Measurements from ENCODE around the gene LIG1. TPM values are rescaled to one million over a fixed set of nuclear protein-coding genes. Genes with fewer than 3 reads are reported as not detected.

LIG1 gene
- polyA plus RNA-seq, 3 donors: 2.5 to 11.3 (median 3.6) TPM

GRCh38 chr19:48154003-48154402 is 16.1 kb downstream of the LIG1 start:
- H2AFZ ChIP-seq (ENCODE audit: insufficient read depth, low read depth, low read length, poor library complexity, severe bottlenecking): no peak overlapping the region
- Mint-ChIP-seq H3K27ac (peak overlapping the region in 5 of 7 donors; percentile 2 to 72 (median 47)), H3K4me3 (no peak overlapping the region)

GRCh38 chr19:48152551-48152950 is 17.6 kb downstream of the LIG1 start:
- H3K27ac Mint-ChIP-seq: peak overlapping the region in 3 of 7 donors; percentile 37 to 58 (median 41)
- H3K4me3 ChIP-seq (replicated peaks in 1 of 3; ENCODE audit: low read depth in 2 of 3, low read length in 3 of 3): no peak overlapping the region
- H3K9me3 Mint-ChIP-seq: peaks cover 0 to 3% (median 0%) of the 10 kb centered on the region in 7 donors
- H3K4me1 ChIP-seq (ENCODE audit: control insufficient read depth in 1 of 2, insufficient read depth in 2 of 2, low read length in 2 of 2): no peaks in the 10 kb centered on the region
- DNase-seq: peak; percentile 28 to 55 (median 49)
- H3K4me2 ChIP-seq (replicated peaks; ENCODE audit: extremely low read depth, low read length, poor library complexity, severe bottlenecking): no peak overlapping the region
- H3K79me2 ChIP-seq (ENCODE audit: insufficient read depth, low read length): no peaks in the 10 kb centered on the region
- H4K20me1 ChIP-seq (ENCODE audit: insufficient read depth, low read length): no peaks in the 10 kb centered on the region
- WGBS (ENCODE audit: insufficient coverage): 67% methylated on average over 4 of the region's 8 CpGs
- H2AFZ ChIP-seq (ENCODE audit: insufficient read depth, low read depth, low read length, poor library complexity, severe bottlenecking): no peak overlapping the region
- H3K4me3 Mint-ChIP-seq: no peak overlapping the region
- H3K4me1 Mint-ChIP-seq: no peaks in the 10 kb centered on the region
- peaks cover 5 to 43% of the 10 kb centered on the region in 2 donors for H3K36me3 ChIP-seq (replicated peaks in 1 of 2; ENCODE audit: control insufficient read depth in 1 of 2, insufficient read depth in 2 of 2, low read length in 2 of 2)
- no peaks in the 10 kb centered on the region for H3K9me3 ChIP-seq (replicated peaks in 1 of 2; ENCODE audit: control insufficient read depth in 1 of 2, insufficient read depth in 1 of 2, low read length in 2 of 2)
- H3K27ac ChIP-seq (ENCODE audit: low read depth in 1 of 2, low read length in 2 of 2): no peak overlapping the region
- H3K27me3 Mint-ChIP-seq (ENCODE audit: low read depth in 3 of 3): peaks cover 0 to 1% (median 1%) of the 10 kb centered on the region in 3 donors
- H3K9ac ChIP-seq (ENCODE audit: insufficient read depth, low read length, poor library complexity, severe bottlenecking): no peak overlapping the region
- H3K27me3 ChIP-seq (ENCODE audit: control insufficient read depth in 2 of 2, insufficient read depth in 2 of 2, low read length in 2 of 2): no peaks in the 10 kb centered on the region
- peaks cover 36 to 61% of the 10 kb centered on the region in 2 donors for H3K36me3 Mint-ChIP-seq
- intact Hi-C loops (cut with micrococcal nuclease): loop anchor here (1.0 to 5.0 kb wide), 2 partner anchors 45 kb away; no protein-coding TSS in a partner anchor
- peak; percentile 79 for TF ChIP-seq CTCF (IDR thresholded peaks at IDR 0.05)

More at GRCh38 chr19:48154003-48154402, 16.1 kb downstream of the LIG1 start:
- H3K9ac ChIP-seq (ENCODE audit: insufficient read depth, low read length, poor library complexity, severe bottlenecking): no peak overlapping the region
- no peaks in the 10 kb centered on the region for H3K79me2 ChIP-seq (ENCODE audit: insufficient read depth, low read length)
- H3K27me3 Mint-ChIP-seq (ENCODE audit: low read depth in 3 of 3): peaks cover 0 to 1% (median 1%) of the 10 kb centered on the region in 3 donors
- 90% methylated on average over 8 of the region's 9 CpGs for WGBS (ENCODE audit: insufficient coverage)
- H4K20me1 ChIP-seq (ENCODE audit: insufficient read depth, low read length): no peaks in the 10 kb centered on the region
- TF ChIP-seq CTCF (IDR thresholded peaks at IDR 0.05): no peak
- peaks cover 0 to 4% (median 0%) of the 10 kb centered on the region in 7 donors for H3K9me3 Mint-ChIP-seq
- peaks cover 38 to 62% of the 10 kb centered on the region in 2 donors for H3K36me3 Mint-ChIP-seq
- H3K9me3 ChIP-seq (replicated peaks in 1 of 2; ENCODE audit: control insufficient read depth in 1 of 2, insufficient read depth in 1 of 2, low read length in 2 of 2): no peaks in the 10 kb centered on the region
- intact Hi-C loops (cut with micrococcal nuclease): loop anchor here in 1 of 2 donors (5.0 kb wide), 1 partner anchor 47 kb away; no protein-coding TSS in a partner anchor
- no peaks in the 10 kb centered on the region for H3K4me1 Mint-ChIP-seq
- no peak overlapping the region for H3K27ac ChIP-seq (ENCODE audit: low read depth in 1 of 2, low read length in 2 of 2)
- H3K4me1 ChIP-seq (ENCODE audit: control insufficient read depth in 1 of 2, insufficient read depth in 2 of 2, low read length in 2 of 2): no peaks in the 10 kb centered on the region
- H3K27me3 ChIP-seq (ENCODE audit: control insufficient read depth in 2 of 2, insufficient read depth in 2 of 2, low read length in 2 of 2): no peaks in the 10 kb centered on the region
- no peak overlapping the region for H3K4me3 ChIP-seq (replicated peaks in 1 of 3; ENCODE audit: low read depth in 2 of 3, low read length in 3 of 3)
- peaks cover 4 to 53% of the 10 kb centered on the region in 2 donors for H3K36me3 ChIP-seq (replicated peaks in 1 of 2; ENCODE audit: control insufficient read depth in 1 of 2, insufficient read depth in 2 of 2, low read length in 2 of 2)
- H3K4me2 ChIP-seq (replicated peaks; ENCODE audit: extremely low read depth, low read length, poor library complexity, severe bottlenecking): no peak overlapping the region
- no peak for DNase-seq
